Measurements from ENCODE around the gene NIP7.

DNA sequence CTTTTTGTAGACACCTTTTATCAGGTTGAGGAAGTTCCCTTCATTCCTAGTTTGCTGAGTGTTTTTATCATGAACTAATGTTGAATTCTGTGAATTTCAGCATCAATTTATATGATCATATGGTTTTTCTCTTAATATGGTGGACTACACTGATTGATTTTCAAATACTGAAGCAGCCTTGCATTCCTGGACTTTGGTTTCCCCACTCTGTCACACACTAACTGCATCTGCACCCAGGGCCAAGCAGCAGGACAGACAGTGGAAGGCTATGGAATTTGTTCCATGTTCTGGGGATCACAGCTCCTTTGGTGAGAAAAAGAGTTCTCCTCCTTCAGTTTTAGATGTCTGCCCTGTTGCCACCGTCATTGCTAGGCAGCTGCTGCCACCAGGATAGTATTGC, 38.5 kb downstream of the NIP7 start:
- TF ChIP-seq CTCF (conservative IDR thresholded peaks at IDR 0.05) = no peak
- TF ChIP-seq ZFX (IDR thresholded peaks at IDR 0.05) = no peak
